Osteoblast (primary cell): ENCODE measurements around the gene ZMPSTE24. TPM values are rescaled to one million over a fixed set of nuclear protein-coding genes. Genes with fewer than 3 reads are reported as not detected.

Experiments used
- DNase-seq: peaks from one replicate; pipeline ENCODE4 v3.0.0; 2011; ENCODE audit warnings: low spot score, mixed read lengths; ENCODE audit not compliant: insufficient read length; ENCODE audit errors: missing footprints
- H2AFZ ChIP-seq: 2 replicates; pipeline ENCODE4 v1.6.0; 2011; ENCODE audit warnings: mild to moderate bottlenecking, low read length
- H3K27ac ChIP-seq: 2 replicates; pipeline ENCODE4 v1.5.1; 2011; ENCODE audit warnings: mild to moderate bottlenecking, low read depth, low read length, moderate library complexity
- H3K27me3 ChIP-seq: 2 replicates; pipeline ENCODE4 v1.6.0; 2012; ENCODE audit warnings: mild to moderate bottlenecking, control low read depth, inconsistent platforms, low read length, moderate library complexity; ENCODE audit not compliant: insufficient read depth
- H3K36me3 ChIP-seq: 2 replicates; pipeline ENCODE4 v1.5.1; 2011; ENCODE audit warnings: mild to moderate bottlenecking, low read length, control low read depth, moderate library complexity; ENCODE audit not compliant: insufficient read depth
- H3K4me1 ChIP-seq: 2 replicates; pipeline ENCODE4 v1.5.1; 2011; ENCODE audit warnings: mild to moderate bottlenecking, low read length, control low read depth, moderate library complexity; ENCODE audit not compliant: insufficient read depth
- H3K4me2 ChIP-seq: 2 replicates; pipeline ENCODE4 v1.6.0; 2011; ENCODE audit warnings: mild to moderate bottlenecking, low read length; ENCODE audit not compliant: insufficient read depth
- H3K4me3 ChIP-seq: fragments of 200-600 bp; sonication (generic); 3 replicates; pipeline ENCODE4 v1.5.1; 2012; ENCODE audit warnings: mild to moderate bottlenecking, low read length, inconsistent platforms; ENCODE audit not compliant: insufficient read depth
- H3K79me2 ChIP-seq: 2 replicates; pipeline ENCODE4 v1.6.0; 2012; ENCODE audit warnings: mild to moderate bottlenecking, low read length, control low read depth, inconsistent platforms; ENCODE audit not compliant: insufficient read depth
- H3K9me3 ChIP-seq: 2 replicates; pipeline ENCODE4 v1.5.1; 2011; ENCODE audit warnings: low read depth, low read length, control low read depth
- H4K20me1 ChIP-seq: 2 replicates; pipeline ENCODE4 v1.6.0; 2012; ENCODE audit warnings: mild to moderate bottlenecking, low read length, control low read depth; ENCODE audit not compliant: insufficient read depth
- total RNA-seq: library from RNA; depleted of rRNA; stranded (reverse); fragments of >200 nt; gene quantifications from 2 replicates; pipeline ENCODE4 v1.2.3, GENCODE V29; 2012
- TF ChIP-seq, protein P1 (sequence below): IDR thresholded peaks from 2 replicates; pipeline ENCODE4 v1.5.1; 2011; ENCODE audit warnings: mild to moderate bottlenecking, low read depth, low read length, moderate library complexity; ENCODE audit errors: extremely low read depth

The ZMPSTE24 gene
- total RNA-seq, 1 donor, result 72.4 TPM

DNA sequence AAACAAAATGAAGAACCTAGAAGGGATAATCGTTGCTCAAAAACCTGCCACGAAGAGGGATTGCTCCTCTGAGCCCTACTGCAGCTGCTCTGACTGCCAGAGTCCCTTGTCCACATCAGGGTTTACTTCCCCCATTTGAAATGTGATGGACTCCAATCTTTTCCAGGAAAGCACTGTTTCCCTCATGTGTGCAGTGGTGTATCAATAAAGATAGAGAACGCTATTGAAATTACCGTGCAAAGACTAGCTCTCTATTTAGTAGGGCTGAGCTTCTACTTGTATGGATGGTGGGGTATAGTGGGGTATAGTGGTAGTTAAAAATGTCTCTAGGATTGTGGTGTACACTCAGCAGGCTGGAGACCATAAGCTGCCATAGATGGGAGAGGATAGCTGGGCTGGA is 6.6 kb upstream of the ZMPSTE24 start:
- peaks cover 1% of the 10 kb centered on the region for H3K4me1 ChIP-seq
- no peaks in the 10 kb centered on the region for H3K27me3 ChIP-seq
- H3K9me3 ChIP-seq, result no peaks in the 10 kb centered on the region
- H2AFZ ChIP-seq, result no peak overlapping the region
- no peak overlapping the region for H3K4me2 ChIP-seq
- no peak overlapping the region for H3K4me3 ChIP-seq
- H3K36me3 ChIP-seq, result no peaks in the 10 kb centered on the region
- no peak overlapping the region for H3K27ac ChIP-seq
- TF ChIP-seq, protein P1, sequence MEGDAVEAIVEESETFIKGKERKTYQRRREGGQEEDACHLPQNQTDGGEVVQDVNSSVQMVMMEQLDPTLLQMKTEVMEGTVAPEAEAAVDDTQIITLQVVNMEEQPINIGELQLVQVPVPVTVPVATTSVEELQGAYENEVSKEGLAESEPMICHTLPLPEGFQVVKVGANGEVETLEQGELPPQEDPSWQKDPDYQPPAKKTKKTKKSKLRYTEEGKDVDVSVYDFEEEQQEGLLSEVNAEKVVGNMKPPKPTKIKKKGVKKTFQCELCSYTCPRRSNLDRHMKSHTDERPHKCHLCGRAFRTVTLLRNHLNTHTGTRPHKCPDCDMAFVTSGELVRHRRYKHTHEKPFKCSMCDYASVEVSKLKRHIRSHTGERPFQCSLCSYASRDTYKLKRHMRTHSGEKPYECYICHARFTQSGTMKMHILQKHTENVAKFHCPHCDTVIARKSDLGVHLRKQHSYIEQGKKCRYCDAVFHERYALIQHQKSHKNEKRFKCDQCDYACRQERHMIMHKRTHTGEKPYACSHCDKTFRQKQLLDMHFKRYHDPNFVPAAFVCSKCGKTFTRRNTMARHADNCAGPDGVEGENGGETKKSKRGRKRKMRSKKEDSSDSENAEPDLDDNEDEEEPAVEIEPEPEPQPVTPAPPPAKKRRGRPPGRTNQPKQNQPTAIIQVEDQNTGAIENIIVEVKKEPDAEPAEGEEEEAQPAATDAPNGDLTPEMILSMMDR, result no peak
- DNase-seq, result no peak
- no peaks in the 10 kb centered on the region for H4K20me1 ChIP-seq
- peaks cover 16% of the 10 kb centered on the region for H3K79me2 ChIP-seq

DNA sequence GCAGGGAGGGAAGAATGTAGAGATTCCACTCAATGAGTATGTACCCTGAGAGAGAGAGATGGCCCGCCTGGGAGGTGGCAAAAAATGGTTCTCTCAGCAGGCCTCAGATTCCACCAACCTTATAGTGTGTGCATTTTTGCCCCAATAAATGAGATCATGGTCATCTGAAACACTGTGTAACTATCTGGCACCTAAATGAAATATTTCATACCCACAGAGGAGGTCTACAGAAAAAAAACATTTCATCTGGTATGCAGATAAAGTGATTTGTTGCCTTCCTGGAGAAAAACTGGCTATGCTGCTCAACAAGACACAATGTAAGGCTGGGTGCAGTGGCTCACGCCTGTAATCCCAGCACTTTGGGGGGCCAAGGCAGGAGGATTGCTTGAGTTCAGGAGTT is 5.4 kb upstream of the ZMPSTE24 start:
- no peaks in the 10 kb centered on the region for H3K9me3 ChIP-seq
- H3K4me3 ChIP-seq, result no peak overlapping the region
- no peaks in the 10 kb centered on the region for H3K27me3 ChIP-seq
- H3K4me2 ChIP-seq, result no peak overlapping the region
- H3K36me3 ChIP-seq, result no peaks in the 10 kb centered on the region
- peak; percentile 25 for DNase-seq
- H2AFZ ChIP-seq, result no peak overlapping the region
- peaks cover 26% of the 10 kb centered on the region for H3K79me2 ChIP-seq
- TF ChIP-seq, protein P1, result no peak
- H3K27ac ChIP-seq, result no peak overlapping the region
- H3K4me1 ChIP-seq, result peaks cover 6% of the 10 kb centered on the region
- no peaks in the 10 kb centered on the region for H4K20me1 ChIP-seq

DNA sequence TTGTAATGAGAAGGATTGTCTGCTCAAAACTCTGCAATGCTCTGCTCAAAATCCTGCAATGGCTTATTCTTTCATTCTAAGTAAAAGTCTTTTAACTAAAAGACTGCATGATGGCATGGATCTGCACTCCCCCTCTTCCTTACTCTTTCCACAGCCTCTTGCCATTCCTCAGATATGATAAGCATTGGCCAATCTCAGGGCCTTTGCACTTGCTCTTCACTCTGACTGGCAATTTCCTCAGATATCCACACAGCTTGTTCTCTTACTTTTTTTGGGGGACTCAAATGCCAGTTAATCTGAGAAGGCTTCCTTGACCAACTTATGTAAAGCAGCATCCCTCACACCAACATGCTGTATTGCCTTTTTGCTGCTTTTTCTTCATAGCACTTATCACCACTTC is 2.8 kb upstream of the ZMPSTE24 start:
- H3K4me3 ChIP-seq, result no peak overlapping the region
- no peaks in the 10 kb centered on the region for H3K9me3 ChIP-seq
- H3K36me3 ChIP-seq, result peaks cover 7% of the 10 kb centered on the region
- no peak overlapping the region for H3K27ac ChIP-seq
- TF ChIP-seq, protein P1, result no peak
- no peak for DNase-seq
- peaks cover 12% of the 10 kb centered on the region for H3K4me1 ChIP-seq
- H2AFZ ChIP-seq, result no peak overlapping the region
- H4K20me1 ChIP-seq, result no peaks in the 10 kb centered on the region
- peaks cover 44% of the 10 kb centered on the region for H3K79me2 ChIP-seq
- no peaks in the 10 kb centered on the region for H3K27me3 ChIP-seq
- no peak overlapping the region for H3K4me2 ChIP-seq

DNA sequence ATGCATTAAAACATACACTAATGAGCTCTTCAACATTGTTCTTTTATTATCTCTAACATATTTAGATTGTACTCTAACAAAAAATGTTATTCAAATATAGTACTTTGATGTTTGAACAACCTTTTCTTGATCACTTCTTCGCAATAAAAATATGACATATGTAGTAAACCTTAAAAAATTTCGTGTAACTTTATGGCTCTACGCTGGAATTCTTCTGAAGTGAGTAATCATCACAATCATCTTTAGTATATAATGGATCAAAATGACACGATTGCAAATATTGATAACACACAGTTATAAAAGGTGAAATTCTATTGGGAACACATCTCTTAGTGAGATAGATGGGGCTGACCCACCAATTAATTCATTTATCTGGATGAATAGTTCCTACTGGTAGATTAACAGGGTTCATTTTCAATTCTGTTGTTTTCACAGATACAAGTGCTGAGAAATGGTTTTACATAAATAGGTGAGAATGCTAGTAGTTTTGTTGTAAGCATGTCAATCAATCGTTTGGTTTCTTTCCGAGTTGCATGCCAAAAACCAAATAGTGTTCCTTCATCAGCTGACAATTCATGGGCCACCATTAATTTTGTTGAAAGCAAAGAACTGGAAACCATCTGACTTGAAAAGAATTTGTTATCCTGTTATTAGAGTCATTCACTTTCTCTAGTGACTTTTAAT is 1.5 kb upstream of the ZMPSTE24 start:
- Histone ChIP-seq H3K79me2 (peaks cover 57% of the 10 kb centered on the region), H2AFZ (peak overlapping the region; percentile 100), H3K9me3 (no peaks in the 10 kb centered on the region), H4K20me1 (no peaks in the 10 kb centered on the region), H3K4me1 (peaks cover 12% of the 10 kb centered on the region), H3K4me3 (peak overlapping the region; percentile 92), H3K27ac (peak overlapping the region; percentile 99), H3K36me3 (peaks cover 20% of the 10 kb centered on the region), H3K27me3 (no peaks in the 10 kb centered on the region), H3K4me2 (peak overlapping the region; percentile 86)
- TF ChIP-seq, protein P1, result no peak
- peak; percentile 39 for DNase-seq
